IPS-NIHi7 (cell line): ENCODE results near the gene SAPCD1.
A peak's percentile ranks its signal among the peaks of the same experiment; 100 is the strongest.

ENCODE experiments used
- DNase-seq: peaks from one replicate; pipeline ENCODE4 v3.0.0; 2012; ENCODE audit warnings: mixed read lengths; ENCODE audit errors: extremely low spot score

The SAPCD1 gene

DNA sequence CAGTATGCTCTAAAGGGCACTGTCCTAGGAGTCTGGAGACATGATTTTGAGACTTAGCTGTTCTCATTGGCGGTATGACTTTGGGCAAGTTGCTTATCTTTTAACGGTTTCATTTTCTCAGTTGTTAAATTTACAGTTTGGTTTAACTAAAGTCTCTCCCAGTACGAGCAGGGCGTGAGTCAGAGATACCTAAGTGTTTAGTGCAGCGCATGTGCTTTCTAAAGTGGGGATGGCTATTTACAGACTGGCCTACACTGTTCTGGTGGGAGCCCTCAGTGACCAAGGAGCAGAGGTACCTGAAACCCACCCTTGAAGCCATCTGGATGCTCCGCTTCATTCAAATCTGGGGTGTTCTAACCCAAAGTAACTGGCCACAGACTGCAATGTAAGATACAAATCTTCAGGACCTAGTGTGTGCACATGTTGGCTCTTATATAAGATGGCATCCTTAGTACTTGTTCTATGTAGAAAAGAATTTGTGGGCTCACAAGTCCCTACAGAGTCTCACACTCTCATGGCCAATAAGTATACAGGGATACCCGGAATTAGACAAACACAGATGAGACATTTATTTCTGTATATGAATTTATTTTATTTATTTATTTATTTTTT lies 11.9 kb upstream of the SAPCD1 start:
- no peak for DNase-seq

DNA sequence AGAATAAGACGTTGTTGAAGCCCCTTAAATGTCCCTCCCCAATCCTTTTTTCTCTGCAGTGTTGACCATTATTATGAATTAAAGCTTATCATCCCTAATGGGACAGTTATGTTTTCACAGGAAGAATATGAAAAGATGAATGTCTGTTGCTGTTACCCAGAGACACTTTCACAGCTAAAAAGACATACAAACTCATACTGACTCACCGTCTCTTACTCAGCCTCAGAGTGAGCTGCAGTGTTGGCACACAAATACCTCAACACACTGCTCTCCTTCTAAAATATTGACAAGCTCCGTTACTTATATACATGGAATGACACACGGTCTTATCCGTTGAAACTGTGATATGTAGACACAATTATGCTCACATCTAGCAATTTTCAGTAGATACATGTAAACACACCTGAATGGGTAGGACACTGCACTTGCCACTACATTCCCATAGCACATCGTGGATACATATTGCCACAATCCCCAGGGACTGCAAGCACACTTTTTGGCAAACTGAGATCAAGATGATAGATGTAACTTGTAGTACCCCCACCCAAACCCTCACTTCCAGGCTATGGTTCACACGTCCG lies 9.6 kb upstream of the SAPCD1 start:
- DNase-seq = no peak

DNA sequence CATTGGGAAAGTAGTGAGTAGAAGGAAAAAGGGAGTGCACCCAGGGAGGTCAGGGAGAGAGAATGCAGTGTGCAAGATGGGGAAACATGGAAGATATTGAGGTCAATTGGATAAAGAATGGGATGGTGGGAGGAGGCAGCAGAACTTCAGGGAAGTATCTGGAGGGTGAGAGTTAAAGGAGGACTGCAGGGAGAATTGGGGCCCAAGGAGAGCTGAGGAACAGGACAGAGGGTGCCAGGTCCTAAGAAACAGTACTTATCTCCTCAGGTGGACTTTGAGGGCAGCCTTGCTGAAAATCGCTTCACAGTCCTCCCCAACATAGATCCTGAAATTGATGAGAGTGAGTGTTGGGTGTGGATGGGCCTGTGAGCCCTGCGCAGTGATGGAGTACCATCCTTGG lies 4.2 kb upstream of the SAPCD1 start:
- DNase-seq = no peak

DNA sequence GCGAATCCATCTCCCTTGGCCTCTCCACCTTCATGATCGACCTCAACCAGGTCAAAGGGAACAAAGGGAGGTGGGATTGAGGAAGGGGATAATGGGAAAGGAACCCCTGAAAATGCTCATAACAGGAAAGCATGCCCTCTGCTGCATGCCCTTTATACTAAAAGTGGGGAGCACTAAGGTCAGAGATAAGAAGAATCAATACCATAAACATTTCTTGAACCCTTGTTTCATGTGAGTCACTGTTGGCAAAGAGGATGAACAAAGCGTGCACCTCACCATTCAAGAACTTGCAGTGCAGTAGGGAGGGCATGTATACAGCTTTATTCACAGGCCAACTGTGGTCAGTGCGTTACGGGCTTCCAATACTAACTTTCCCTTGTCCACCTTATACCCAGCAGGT lies 1.7 kb upstream of the SAPCD1 start:
- no peak for DNase-seq

DNA sequence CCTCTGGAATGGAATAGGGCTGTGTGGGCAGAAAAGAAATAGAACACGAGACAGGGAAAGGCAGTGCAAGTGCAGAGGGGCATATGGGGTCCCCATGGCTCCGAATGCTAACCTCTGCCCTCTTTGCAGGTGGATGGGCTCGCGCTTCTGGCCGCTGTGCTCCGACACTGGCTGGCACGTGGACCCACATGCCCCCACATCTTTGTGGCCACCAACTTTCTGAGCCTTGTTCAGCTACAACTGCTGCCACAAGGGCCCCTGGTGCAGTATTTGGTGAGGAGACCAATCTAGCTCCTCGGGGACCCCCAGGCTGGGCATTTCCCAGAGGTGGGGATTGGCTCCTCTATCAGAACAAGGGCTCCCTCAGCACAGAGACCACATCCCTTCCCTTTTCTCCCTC lies 1.1 kb upstream of the SAPCD1 start:
- no peak for DNase-seq

DNA sequence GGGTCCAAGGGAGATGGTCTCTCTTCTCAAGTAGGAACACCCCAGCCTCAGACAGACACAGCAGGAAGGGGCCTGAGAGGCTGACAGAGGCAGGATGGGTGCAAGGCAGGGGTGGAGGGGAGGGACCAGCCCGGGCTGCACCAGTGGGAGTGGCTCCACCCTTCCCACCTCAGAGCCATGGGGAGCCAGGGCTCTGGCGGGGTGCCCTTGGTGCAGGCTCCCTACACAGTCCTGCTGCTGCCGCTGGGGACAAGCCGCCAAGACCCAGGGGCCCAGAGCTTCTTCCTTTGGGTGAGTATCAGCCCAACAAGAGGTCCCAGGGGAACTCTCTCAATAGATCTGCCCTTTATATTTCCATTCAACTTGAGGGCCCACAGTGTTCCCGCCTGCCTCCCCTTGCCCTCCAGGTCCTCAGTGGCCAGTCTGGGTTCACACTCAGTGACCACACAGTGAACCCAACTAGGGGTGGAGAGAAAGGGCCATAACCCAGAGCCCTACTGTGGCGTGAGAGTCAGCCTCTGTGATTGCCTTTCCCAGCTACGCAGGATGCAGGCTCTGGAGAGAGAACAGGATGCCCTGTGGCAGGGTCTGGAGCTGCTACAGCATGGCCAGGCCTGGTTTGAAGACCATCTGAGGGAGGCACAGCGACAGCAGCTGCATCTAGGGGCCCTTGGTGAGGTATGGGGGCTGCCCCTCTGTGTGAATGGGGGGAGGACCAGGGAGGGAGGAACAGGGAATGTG lies 592 bp downstream of the SAPCD1 start:
- DNase-seq = no peak

DNA sequence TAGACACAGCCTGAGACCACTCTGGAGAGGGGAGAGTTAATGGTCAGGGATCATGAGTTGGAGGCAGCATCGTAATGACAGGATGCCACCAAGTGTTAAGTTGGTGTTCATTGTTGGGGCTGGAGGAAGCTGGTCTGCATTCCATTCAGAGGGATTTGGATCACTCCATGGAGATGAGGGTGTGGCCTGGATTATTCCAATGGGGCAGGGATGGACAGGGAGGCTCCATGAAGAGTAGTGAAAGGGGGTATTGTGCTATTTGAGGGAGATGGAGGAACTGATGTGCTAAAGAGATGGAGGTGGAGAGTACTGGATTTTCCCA lies 1.1 kb downstream of the SAPCD1 start:
- DNase-seq = peak; percentile 46

DNA sequence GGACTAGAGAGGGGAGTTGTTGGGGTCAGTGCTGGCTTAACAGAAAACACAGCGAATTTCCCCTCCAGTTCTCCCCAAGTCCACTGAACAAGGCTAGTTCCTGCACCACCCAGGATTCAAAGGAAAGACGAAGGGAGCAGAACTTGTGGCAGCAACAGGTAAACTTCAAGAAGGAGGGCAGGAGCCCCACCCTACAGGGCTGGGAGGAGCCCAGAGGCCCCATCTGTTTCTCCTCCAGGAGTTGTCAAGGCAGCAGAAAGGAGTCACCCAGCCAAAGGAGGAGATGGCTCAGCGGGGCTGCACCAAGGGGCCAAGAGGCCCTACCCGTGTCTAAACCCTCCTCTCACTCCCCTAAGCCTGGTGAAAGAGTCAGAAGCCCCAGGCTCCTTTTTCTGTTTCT lies 1.7 kb downstream of the SAPCD1 start:
- DNase-seq = no peak

DNA sequence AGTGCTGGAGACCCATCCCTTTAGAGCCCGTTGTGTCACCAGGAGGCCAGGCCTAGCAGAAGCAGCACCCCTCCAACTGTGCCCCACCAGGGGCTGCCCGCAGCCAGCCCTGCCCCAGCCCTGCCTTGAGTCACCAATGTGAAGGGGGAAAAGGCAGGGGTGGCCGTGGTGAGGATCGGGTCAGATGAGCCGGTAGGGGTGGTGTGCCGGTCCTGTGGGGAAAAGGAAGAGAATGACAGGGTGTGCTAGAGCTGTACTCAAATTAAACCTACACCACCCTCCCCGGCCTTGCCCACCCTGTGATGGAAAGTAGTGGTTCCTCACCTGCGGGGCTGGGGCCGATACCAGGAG lies 3.1 kb downstream of the SAPCD1 start:
- no peak for DNase-seq

DNA sequence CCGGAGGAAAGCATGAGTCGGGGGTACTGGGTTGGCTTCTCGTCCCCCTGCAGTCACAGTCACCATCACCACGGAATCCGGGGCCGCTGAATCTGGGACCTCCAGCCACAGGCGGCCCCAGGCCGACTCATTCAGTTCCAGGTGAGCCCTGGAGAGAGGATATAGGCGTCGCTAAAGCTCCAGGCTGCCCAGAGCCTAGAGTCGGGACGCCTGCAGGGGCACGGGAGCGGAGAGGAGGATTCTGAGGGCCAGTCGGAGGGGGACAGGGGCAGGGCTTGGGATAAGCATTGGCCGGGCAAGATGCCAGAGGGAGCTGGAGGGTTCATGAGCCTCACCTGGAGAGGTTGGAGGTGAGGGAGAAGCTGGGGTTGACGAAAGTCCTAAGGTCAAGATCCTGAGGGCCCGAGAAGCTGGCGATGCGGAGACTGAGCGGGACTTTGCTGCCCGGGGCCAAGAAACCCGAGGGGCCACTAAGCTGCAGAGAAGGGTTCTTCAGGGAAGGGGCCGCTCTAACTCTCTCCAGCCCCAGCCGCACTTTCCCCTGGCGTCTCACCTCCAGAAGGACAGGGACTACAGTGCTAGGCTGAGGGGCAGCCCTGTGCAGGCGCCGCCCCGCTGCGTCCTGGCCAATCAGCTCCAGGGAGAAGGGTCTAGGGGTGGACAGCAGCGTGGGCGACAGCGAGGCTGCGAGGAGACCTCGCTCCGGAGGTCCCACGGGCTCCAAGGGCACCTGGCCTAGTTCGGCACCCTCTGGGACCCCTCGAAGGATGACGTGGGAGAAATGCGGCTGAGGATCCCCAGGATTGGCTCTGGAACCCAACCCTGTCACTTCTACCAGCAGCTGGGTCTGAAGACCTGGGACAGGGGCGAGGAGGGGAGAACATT lies 3.7 kb downstream of the SAPCD1 start:
- DNase-seq = peak; percentile 93

DNA sequence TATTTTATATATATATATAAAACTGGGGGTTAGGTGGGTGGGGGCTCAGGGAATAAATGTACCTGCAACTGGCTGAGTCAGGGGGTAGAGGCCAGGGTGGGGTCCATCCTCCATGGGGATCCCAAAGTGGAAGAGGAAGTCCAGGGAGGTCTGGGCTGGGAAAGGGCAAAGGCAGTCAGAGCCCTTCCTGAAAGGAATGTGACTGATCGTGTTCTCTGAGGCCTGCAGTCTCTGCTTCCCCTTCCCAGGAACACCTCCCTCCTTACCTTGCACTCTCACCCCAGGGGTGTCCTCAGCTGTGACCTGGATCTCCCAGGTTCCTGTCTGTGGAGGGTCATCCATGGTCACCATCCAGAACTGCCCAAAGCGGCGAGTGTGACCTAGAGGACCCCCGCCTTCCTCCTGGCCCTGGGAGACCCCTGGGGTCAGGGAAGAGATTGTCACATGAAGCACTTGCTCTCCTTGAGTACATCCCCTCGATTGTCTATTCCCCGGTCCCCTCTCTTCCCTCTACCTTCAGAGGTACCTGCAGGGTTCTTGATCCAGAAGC lies 4.7 kb downstream of the SAPCD1 start:
- peak; percentile 26 for DNase-seq

DNA sequence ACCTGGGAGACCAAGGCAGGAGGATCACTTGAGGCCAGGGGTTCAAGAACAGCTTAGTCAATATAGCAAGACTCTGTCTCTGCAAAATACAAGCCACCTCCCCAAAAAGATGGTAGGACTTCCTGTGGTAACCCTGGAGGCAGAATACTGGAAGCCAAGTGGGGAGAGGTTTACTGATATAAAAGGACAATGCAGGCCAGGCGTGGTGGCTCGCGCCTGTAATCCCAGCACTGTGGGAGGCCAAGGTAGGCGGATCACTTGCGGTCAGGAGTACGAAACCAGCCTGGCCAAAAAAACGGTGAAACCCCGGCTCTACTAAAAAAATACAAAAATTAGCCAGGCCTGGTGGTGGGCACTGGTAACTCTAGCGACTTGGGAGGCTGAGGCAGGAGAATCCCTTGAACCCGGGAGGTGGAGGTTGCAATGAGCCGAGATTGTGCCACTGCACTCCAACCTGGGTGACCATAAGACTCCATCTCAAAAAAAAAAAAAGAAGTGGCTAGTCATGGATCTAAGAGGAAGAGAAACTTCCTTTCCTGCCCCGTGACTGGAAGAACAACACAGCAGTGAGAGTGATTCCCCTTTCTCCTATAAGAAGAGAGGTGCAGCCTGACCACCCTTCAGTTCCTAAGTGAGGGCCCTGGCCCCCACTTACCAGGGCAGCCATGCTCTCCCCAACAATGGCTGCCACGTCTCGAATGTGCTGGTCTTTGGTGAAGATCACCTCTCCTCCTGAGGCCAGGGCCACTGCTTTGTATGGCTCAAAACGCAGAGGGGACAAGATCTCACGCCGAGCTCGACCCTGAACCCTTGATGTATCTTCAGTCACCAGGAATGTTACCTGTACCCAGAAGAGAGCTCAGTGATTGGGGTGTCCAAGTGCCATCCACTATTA lies 6.2 kb downstream of the SAPCD1 start:
- no peak for DNase-seq

DNA sequence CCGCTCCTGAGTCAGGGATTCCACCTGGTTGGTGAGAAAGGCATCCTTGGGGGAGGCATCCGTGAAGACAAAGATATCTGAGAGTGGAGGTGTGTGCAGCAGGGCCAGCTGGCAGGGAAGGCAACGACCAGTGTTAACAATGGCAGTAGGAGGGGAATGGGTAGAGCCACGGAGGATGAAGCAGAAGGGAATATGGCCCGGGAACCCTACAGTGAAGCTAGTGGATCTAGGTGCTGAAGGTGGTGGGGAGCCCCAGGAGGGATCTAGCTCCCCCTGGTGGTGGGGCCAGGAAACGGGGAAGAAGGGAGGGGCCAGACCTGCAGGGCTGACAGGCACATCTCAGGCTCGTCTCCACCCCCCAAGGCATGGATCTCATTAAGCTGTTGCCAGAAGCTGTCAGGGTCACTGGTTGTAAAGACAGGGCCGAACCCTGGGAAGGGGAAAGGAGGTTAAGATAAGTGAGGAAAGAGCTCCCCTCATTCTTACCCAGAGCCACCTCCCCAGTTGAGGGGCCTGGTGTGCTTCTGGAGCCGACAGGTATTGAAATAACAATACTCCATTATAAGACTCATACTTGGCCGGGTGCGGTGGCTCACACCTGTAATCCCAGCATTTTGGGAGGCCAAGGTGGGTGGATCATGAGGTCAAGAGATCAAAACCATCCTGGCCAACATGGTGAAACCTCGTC lies 7.4 kb downstream of the SAPCD1 start:
- DNase-seq = peak; percentile 96

DNA sequence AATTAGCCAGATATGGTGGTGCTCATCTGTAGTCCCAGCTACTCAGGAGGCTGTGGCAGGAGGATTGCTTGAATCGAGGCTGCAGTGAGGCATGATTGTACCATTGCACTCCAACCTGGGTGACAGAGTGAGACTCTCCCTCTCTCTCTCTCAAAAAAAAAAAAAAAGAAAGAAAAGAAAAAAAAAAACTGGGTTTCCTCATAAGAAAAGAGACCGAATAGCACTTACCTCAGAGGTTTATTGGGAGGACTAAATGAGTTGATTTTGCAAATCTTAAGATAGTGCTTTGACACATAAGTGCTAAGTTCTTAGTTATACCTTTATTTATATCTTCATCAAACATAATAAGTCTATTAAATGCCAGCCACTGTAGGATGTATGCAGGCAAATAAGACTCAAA lies 8.4 kb downstream of the SAPCD1 start:
- no peak for DNase-seq

DNA sequence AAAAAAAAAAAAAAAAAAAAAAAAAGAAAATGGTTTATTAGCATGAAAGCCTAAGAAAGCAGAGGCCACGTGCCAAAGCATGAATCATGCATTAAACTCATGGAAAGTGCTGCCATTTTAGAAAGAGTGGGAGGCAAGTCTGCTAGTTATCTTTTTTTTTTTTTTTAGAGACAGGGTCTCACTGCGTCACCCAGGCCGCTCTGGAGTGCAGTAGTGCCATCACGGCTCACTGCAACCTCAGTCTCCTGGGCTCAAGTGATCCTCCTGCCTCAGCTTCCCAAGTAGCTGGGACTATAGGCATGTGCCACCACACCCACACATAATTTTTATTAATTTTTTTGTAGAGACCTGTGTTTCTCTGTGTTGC lies 9.5 kb downstream of the SAPCD1 start:
- no peak for DNase-seq

DNA sequence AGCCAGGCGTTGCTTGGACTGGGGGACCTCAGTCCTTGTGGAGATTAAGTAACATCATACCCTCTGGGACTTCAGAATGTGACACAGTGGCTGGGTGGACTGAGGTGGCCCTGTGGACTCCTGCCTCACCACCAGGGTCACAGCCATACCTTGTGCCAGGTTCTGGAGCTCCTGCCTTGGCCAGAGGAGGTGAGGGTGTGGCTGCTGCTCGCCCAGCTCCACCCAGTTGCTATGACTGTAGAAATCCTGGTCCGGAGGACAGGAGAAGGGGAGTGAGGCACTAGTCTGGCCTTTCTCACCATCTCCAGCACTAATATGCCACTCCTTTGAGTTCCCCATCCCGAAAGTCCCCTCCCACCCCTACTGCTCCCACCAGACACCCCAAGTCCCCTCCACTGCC lies 12.7 kb downstream of the SAPCD1 start:
- no peak for DNase-seq

DNA sequence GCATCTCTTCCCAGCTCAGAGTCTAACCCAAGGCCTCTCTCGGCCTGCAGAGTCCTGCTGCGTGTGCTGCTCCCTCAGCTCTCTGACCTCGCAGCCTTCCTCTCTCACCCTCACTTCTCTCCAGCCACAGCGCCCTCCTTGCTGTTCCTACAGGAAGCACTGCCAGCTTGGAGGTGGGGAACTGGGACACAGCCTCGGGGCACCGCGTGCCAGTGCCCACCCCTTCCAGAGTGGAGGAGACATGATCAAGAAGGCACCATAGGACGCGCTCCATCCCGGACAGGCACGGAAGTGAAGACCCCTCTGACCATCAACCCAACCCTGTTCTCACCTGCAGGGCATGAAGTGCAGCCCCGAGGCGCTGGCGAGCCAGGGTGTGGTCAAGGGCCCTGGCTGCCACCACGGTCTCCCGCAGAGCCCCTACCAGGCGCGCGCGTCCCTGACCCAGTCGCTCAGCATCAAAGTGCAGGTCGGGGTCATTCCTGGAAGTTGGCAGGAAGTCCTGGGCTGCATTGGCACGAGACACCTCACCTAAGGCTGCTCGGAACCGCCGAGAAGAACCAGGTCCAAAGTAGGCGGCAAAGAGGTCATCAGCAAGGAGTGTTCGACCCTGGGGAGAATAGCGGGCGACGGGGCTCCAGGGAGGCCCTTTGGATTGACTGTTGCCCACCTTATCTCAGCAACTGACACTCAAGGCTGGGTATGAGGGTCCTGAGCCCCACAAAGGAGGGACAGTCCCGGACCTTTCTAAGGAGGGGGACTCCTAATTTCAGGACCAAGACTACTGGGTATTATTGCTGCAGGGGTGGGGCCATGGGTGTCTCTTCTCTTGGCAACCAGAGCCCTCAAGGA lies 13.4 kb downstream of the SAPCD1 start:
- no peak for DNase-seq

DNA sequence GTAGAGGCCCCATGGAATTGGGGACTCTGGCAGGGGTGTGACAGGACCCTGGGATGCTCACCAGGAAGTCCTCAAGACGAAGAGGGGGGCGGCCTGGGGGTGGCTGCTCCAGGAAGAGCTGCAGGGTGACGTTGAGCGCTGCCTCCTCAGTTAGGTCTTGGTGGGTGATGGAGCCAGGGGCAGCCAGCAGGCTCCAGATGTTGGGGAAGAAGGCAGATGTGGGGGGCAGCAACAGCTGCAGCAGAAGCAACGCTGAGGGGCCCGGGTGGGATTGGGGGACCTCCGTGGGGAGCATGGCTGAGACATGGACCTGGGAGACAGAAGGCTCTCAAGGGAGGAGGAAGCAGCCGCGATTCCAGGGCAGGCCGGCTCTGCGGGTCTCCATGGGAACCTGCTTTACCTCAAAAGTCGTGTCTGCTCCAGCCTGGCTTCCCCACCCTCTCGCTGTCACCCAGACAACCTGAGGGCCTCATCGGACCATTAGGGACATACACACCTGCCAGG lies 14.1 kb downstream of the SAPCD1 start:
- no peak for DNase-seq

DNA sequence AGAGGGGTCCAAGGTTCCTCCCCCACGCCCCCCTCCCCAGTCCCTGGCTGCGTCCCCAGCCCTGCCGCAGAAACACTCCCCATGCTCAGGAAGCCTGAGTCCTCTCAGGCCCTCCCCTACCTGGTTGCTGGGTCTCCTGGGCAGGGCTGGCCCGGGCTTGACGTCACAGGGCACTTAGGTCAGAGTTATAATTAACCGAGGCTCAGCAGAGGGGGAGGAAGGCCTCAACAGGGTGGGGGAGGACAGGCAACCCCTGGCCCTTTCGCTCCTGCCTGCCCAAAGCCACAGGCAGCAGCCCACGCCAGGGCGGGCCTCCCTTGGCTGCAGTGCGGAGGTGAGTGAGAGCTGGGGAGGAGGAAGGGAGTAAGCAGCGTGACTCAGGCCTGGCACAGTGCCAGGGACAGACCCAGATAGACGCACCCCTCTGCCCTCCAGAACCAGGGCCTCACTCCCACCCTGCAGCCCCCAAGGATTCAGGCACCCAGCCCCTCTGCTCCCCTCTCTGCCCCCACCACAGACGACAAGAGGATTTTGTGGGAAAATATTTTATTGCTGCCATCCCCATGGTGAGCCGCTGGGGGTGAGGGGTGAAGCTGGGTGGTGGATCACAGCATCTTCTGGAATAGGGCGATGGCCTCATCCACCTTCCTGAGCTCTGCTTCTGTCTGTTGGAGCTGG lies 14.7 kb downstream of the SAPCD1 start, which contains the start of gene VWA7:
Gene VWA7 (minus strand): TSS at position 340 of the 678 bp plus-strand sequence. CDS start 549 bp downstream, outside the sequence.
- DNase-seq = peak; percentile 49
